Measurements from ENCODE around the gene CAMTA1. TPM values are rescaled to one million over a fixed set of nuclear protein-coding genes. Genes with fewer than 3 reads are reported as not detected.

The CAMTA1 gene
- total RNA-seq, 6 donors from 2014 or later, result 38.8 to 74.0 (median 46.1) TPM

DNA sequence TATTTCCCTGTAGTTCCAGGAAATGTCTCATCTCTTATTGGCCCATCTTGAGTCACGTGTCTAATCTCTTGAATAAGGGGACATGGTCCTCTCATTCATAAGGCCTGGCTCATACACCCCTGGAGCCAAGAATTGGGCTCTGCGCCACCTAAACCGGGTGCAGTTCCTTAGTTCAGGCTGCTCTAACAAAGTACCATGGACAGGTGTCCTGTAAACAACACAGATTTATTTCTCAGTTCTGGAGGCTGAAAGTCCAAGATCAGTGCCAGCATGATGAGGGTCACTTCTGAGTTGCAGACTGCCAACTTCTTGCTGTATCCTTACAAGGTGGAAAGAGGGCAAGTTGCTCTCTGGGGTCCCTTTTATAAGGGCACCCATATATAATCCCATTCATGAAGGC is 925.6 kb downstream of the CAMTA1 start:
- no peak overlapping the region for H3K27ac ChIP-seq
- DNase-seq, result no peak
- no peaks in the 10 kb centered on the region for H3K36me3 ChIP-seq
- no peaks in the 10 kb centered on the region for H3K27me3 ChIP-seq
- no peak overlapping the region for H3K4me3 ChIP-seq
- H3K9me3 ChIP-seq, result no peaks in the 10 kb centered on the region
- no peak for ATAC-seq (ENCODE audit: low FRiP score in 2 of 2)
- TF ChIP-seq, protein P1, sequence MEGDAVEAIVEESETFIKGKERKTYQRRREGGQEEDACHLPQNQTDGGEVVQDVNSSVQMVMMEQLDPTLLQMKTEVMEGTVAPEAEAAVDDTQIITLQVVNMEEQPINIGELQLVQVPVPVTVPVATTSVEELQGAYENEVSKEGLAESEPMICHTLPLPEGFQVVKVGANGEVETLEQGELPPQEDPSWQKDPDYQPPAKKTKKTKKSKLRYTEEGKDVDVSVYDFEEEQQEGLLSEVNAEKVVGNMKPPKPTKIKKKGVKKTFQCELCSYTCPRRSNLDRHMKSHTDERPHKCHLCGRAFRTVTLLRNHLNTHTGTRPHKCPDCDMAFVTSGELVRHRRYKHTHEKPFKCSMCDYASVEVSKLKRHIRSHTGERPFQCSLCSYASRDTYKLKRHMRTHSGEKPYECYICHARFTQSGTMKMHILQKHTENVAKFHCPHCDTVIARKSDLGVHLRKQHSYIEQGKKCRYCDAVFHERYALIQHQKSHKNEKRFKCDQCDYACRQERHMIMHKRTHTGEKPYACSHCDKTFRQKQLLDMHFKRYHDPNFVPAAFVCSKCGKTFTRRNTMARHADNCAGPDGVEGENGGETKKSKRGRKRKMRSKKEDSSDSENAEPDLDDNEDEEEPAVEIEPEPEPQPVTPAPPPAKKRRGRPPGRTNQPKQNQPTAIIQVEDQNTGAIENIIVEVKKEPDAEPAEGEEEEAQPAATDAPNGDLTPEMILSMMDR (IDR thresholded peaks at IDR 0.05), result no peak
- TF ChIP-seq POLR2AphosphoS5 (IDR thresholded peaks at IDR 0.05), result no peak
- TF ChIP-seq EP300 (IDR thresholded peaks at IDR 0.05), result no peak
- no peak for TF ChIP-seq POLR2A (IDR thresholded peaks at IDR 0.05)
- peaks cover 0 to under 1% (median under 1%) of the 10 kb centered on the region in 4 donors for H3K4me1 ChIP-seq
- WGBS, 2 donors, result 80 to 93% methylated on average over 3 of the region's 3 CpGs

DNA sequence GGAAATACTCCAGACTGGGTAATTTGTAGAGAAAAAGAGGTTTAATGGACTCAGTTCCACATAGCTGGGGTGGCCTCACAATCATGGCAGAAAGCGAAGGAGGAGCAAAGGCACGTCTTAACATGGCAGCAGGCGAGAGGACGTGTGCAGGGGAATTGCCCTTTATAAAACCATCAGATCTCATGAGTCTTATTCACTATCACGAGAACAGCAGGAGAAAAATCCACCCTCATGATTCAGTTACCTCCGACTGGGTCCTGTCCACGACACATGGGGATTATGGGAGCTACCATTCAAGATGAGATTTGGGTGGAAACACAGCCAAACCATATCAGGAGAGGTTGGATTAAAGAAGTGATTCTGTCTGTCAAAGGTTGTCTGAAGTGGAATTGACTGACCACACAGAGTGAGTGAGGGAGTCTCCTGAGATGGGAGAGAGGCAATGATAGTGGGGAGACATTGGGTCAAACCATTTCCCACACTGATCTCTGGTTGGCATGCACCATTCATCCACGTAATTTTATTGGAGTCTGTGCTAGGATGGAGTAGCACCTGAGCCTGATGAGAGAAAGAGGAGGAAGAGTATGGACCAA is 927.6 kb downstream of the CAMTA1 start:
- H3K9me3 ChIP-seq, result no peaks in the 10 kb centered on the region
- TF ChIP-seq POLR2AphosphoS5 (IDR thresholded peaks at IDR 0.05) (no peak), POLR2A (IDR thresholded peaks at IDR 0.05) (no peak), EP300 (IDR thresholded peaks at IDR 0.05) (no peak)
- no peaks in the 10 kb centered on the region for H3K4me1 ChIP-seq
- H3K36me3 ChIP-seq, result no peaks in the 10 kb centered on the region
- DNase-seq (no peak), ATAC-seq (ENCODE audit: low FRiP score in 2 of 2) (no peak)
- 81 to 96% methylated on average over 8 of the region's 8 CpGs for WGBS, 2 donors
- H3K27ac ChIP-seq, result no peak overlapping the region
- no peaks in the 10 kb centered on the region for H3K27me3 ChIP-seq
- no peak overlapping the region for H3K4me3 ChIP-seq

DNA sequence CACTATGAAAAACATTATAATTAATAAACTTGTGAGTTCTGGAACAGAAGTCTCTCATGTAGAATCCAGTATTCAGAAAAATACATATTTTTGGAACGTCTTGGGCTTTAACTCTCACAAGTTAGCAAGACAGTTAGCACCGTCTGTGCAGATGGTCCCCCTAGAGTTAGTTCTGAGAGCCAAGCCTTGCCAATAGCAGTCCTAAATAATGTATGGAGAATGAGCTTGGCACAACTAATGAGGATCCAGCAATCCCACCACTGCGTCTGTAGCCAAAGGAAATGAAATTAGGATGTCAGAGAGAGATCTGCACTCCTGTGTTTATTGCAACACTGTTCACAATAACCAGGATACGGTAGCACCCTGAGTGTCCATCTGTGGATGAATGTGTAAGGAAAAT is 931.3 kb downstream of the CAMTA1 start:
- H3K4me1 ChIP-seq, result no peaks in the 10 kb centered on the region
- H3K36me3 ChIP-seq, result no peaks in the 10 kb centered on the region
- DNase-seq (no peak), ATAC-seq (ENCODE audit: low FRiP score in 2 of 2) (no peak)
- TF ChIP-seq, protein P1 (IDR thresholded peaks at IDR 0.05), result no peak
- TF ChIP-seq POLR2AphosphoS5 (IDR thresholded peaks at IDR 0.05), result no peak
- no peak for TF ChIP-seq EP300 (IDR thresholded peaks at IDR 0.05)
- no peak for TF ChIP-seq POLR2A (IDR thresholded peaks at IDR 0.05)
- no peaks in the 10 kb centered on the region for H3K9me3 ChIP-seq
- 67 to 70% methylated on average over 4 of the region's 4 CpGs for WGBS, 2 donors
- H3K4me3 ChIP-seq, result no peak overlapping the region
- no peak overlapping the region for H3K27ac ChIP-seq
- no peaks in the 10 kb centered on the region for H3K27me3 ChIP-seq

DNA sequence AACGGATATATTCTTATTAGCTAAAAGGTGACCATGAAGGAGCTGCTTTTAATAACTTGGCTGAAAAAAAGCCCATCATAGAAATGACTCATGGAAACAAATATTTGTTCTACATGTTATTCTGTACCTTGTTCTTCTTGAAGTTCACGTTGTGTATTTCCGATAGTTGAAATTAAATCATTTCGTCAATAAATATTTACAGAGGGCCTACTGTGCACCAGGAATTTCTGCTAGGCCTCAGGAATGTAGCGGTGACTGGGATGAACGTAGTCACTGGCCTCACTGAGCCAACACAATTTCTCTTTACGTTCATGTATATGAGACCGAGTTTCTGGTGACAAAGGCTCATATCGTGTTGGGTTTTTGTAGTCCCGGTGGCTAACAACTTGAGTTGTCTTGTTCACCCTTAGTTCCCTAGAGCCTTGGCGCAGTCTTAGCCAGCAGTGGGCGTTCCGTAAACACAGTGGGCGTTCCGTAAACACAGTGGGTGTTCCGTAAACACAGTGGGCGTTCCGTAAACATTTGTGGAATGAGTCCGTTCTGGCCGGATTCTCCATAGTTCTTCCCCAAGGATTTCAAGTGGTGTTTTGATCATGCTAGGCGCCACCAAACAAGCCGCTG is 932.6 kb downstream of the CAMTA1 start:
- no peaks in the 10 kb centered on the region for H3K36me3 ChIP-seq
- no peak overlapping the region for H3K27ac ChIP-seq
- ATAC-seq (ENCODE audit: low FRiP score in 2 of 2), result no peak
- 84 to 87% methylated on average over 22 of the region's 22 CpGs for WGBS, 2 donors
- H3K4me3 ChIP-seq, result no peak overlapping the region
- H3K27me3 ChIP-seq, result no peaks in the 10 kb centered on the region
- TF ChIP-seq EP300 (IDR thresholded peaks at IDR 0.05) (no peak), POLR2A (IDR thresholded peaks at IDR 0.05) (no peak), POLR2AphosphoS5 (IDR thresholded peaks at IDR 0.05) (no peak)
- TF ChIP-seq, protein P1 (IDR thresholded peaks at IDR 0.05), result no peak
- no peak for DNase-seq
- no peaks in the 10 kb centered on the region for H3K9me3 ChIP-seq
- H3K4me1 ChIP-seq, result no peaks in the 10 kb centered on the region

DNA sequence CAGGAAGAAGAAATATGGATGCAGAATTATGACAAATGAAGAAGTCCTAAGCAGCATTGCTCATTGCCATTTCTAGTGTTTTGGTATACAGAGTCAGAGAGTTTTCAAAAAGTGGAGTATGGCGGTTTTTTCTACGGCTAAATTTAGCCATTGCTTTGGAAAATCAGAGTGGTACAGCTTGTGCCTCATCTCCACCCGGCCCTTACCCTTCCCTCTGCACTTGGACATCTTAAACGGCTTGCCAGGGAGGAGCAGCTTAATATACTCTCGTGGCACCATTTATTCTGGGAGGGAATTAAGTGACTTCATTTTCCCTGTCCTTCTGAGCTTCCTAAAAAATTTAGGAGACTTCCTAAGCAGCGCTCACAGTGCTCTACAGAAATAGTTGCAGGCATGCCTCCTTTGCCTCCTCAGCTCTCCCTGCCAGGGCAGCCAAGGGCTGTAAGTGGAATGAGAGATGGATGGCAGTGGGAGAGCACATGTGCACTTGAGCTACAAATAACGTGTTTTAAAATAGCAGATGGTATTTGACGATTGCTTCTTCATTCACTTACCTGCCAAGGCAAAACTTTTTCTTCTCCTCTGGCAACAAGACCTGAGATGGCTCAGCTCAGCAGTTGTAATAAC is 934.3 kb downstream of the CAMTA1 start:
- Histone ChIP-seq H3K36me3 (no peaks in the 10 kb centered on the region), H3K9me3 (no peaks in the 10 kb centered on the region), H3K4me3 (no peak overlapping the region), H3K27me3 (peaks cover 0 to 1% (median 0%) of the 10 kb centered on the region in 4 donors), H3K27ac (no peak overlapping the region), H3K4me1 (no peaks in the 10 kb centered on the region)
- no peak for ATAC-seq (ENCODE audit: low FRiP score in 2 of 2)
- DNase-seq, result no peak
- WGBS, 2 donors, result 81 to 84% methylated on average over 8 of the region's 8 CpGs
- TF ChIP-seq POLR2AphosphoS5 (IDR thresholded peaks at IDR 0.05), result no peak

Data from upper lobe of left lung (tissue), 6 donors.